DOHH2 (cell line): ENCODE measurements around the gene CTNNA2.

ENCODE experiments used
- EZH2phosphoT487 ChIP-seq: fragments of 200-600 bp; sonication (generic); IDR thresholded peaks from 2 replicates; pipeline ENCODE4 v1.6.1; 2017; ENCODE audit warnings: borderline replicate concordance, mild to moderate bottlenecking, antibody characterized with exemption, low read length, moderate library complexity, mixed read lengths
- TF ChIP-seq, protein P1 (sequence below): fragments of 200-600 bp; sonication (generic); IDR thresholded peaks from one replicate; pipeline ENCODE4 v1.5.1; 2014; ENCODE audit warnings: antibody characterized with exemption, mild to moderate bottlenecking, low read depth, low read length; ENCODE audit not compliant: poor library complexity, severe bottlenecking

GRCh38 chr2:80135001-80135400 is 622.1 kb downstream of the CTNNA2 start:
- TF ChIP-seq, protein P1, sequence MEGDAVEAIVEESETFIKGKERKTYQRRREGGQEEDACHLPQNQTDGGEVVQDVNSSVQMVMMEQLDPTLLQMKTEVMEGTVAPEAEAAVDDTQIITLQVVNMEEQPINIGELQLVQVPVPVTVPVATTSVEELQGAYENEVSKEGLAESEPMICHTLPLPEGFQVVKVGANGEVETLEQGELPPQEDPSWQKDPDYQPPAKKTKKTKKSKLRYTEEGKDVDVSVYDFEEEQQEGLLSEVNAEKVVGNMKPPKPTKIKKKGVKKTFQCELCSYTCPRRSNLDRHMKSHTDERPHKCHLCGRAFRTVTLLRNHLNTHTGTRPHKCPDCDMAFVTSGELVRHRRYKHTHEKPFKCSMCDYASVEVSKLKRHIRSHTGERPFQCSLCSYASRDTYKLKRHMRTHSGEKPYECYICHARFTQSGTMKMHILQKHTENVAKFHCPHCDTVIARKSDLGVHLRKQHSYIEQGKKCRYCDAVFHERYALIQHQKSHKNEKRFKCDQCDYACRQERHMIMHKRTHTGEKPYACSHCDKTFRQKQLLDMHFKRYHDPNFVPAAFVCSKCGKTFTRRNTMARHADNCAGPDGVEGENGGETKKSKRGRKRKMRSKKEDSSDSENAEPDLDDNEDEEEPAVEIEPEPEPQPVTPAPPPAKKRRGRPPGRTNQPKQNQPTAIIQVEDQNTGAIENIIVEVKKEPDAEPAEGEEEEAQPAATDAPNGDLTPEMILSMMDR = no peak
- TF ChIP-seq EZH2phosphoT487 = no peak
